Activated naive CD8-positive, alpha-beta T cell treated with anti-CD3 and anti-CD28 coated beads for 36 hours (primary cell): ENCODE results near the gene TAGLN3. TPM values are rescaled to one million over a fixed set of nuclear protein-coding genes. Genes with fewer than 3 reads are reported as not detected.
A peak's percentile ranks its signal among the peaks of the same experiment; 100 is the strongest.
"Not testable (repeated sequence)": the region's sequence is repeated elsewhere in the genome, so short reads cannot be mapped to it uniquely, and the experiment has no call there.

ENCODE experiments used
- DNase-seq: peaks from one replicate; pipeline ENCODE4 v3.0.0; 2021
- H3K27ac Mint-ChIP-seq: one replicate; pipeline ENCODE4 v1.8.0; 2022; ENCODE audit warnings: mild to moderate bottlenecking, moderate library complexity, mixed read lengths
- H3K27me3 Mint-ChIP-seq: one replicate; pipeline ENCODE4 v1.8.0; 2022; ENCODE audit warnings: mild to moderate bottlenecking, mixed read lengths
- H3K36me3 Mint-ChIP-seq: one replicate; pipeline ENCODE4 v1.8.0; 2021; ENCODE audit warnings: mild to moderate bottlenecking, mixed read lengths
- H3K4me1 Mint-ChIP-seq: one replicate; pipeline ENCODE4 v1.8.0; 2021; ENCODE audit warnings: mixed read lengths
- H3K4me3 Mint-ChIP-seq: one replicate; pipeline ENCODE4 v1.8.0; 2022; ENCODE audit warnings: mild to moderate bottlenecking, moderate library complexity, mixed read lengths
- H3K9me3 Mint-ChIP-seq: one replicate; pipeline ENCODE4 v1.8.0; 2022; ENCODE audit warnings: mixed read lengths
- total RNA-seq, 2 experiments: library from RNA; stranded (reverse); gene quantifications; one replicate each; pipeline ENCODE4 v1.2.3, GENCODE V29; 2021

TAGLN3 gene
- total RNA-seq, 2 experiments from 2014 or later = 0.31 to 0.48 TPM

- peaks cover 16% of the 10 kb centered on the region for H3K4me1 Mint-ChIP-seq
- DNase-seq = peak; percentile 58
- H3K9me3 Mint-ChIP-seq = no peaks in the 10 kb centered on the region
- no peaks in the 10 kb centered on the region for H3K27me3 Mint-ChIP-seq
- H3K4me3 Mint-ChIP-seq = no peak overlapping the region
- peak overlapping the region; percentile 0 for H3K27ac Mint-ChIP-seq
- H3K36me3 Mint-ChIP-seq = no peaks in the 10 kb centered on the region
These were observed 14.5 kb downstream of the TAGLN3 start for GRCh38 chr3:112013058-112013783.

GRCh38 chr3:112013784-112014143 is 15.0 kb downstream of the TAGLN3 start:
- Mint-ChIP-seq H3K36me3 (no peaks in the 10 kb centered on the region), H3K27ac (no peak overlapping the region), H3K27me3 (no peaks in the 10 kb centered on the region), H3K4me1 (peaks cover 16% of the 10 kb centered on the region), H3K4me3 (no peak overlapping the region), H3K9me3 (no peaks in the 10 kb centered on the region)
- DNase-seq = no peak

DNA sequence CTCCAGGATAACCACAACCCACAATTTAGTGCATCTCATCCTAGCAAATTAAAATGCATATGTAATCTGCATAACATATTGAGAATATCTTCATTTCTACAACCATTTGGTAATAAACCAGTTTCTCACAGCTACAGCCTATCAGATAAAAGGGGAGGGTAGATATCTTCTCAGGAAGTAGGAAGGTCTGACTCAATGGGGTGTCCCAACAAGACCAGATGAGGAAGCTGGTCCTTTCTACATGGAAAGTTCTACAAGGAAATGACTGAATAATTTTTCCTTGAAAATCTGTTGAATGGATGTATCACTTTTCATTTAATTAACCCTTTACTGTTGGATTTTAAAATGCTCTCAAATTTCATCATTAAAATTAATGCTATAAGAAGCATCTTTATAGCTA is 18.4 kb downstream of the TAGLN3 start:
- no peak for DNase-seq
- H3K9me3 Mint-ChIP-seq = peaks cover 1% of the 10 kb centered on the region
- H3K4me3 Mint-ChIP-seq = no peak overlapping the region
- H3K27ac Mint-ChIP-seq = no peak overlapping the region
- H3K27me3 Mint-ChIP-seq = no peaks in the 10 kb centered on the region
- H3K4me1 Mint-ChIP-seq = peaks cover 16% of the 10 kb centered on the region
- H3K36me3 Mint-ChIP-seq = no peaks in the 10 kb centered on the region

- Mint-ChIP-seq H3K27me3 (no peaks in the 10 kb centered on the region), H3K27ac (no peak overlapping the region)
These were observed 20.0 kb downstream of the TAGLN3 start for GRCh38 chr3:112018712-112019111.

GRCh38 chr3:112019716-112020115 is 21.0 kb downstream of the TAGLN3 start:
- H3K27ac Mint-ChIP-seq = no peak overlapping the region
- DNase-seq = no peak
- H3K9me3 Mint-ChIP-seq = peaks cover 1% of the 10 kb centered on the region
- no peak overlapping the region for H3K4me3 Mint-ChIP-seq
- H3K36me3 Mint-ChIP-seq = no peaks in the 10 kb centered on the region
- no peaks in the 10 kb centered on the region for H3K27me3 Mint-ChIP-seq
- peaks cover 3% of the 10 kb centered on the region for H3K4me1 Mint-ChIP-seq

More at GRCh38 chr3:112018712-112019111, 20.0 kb downstream of the TAGLN3 start:
- DNase-seq = no peak
- Mint-ChIP-seq H3K4me1 (peaks cover 8% of the 10 kb centered on the region), H3K9me3 (peaks cover 1% of the 10 kb centered on the region), H3K36me3 (no peaks in the 10 kb centered on the region), H3K4me3 (no peak overlapping the region)

DNA sequence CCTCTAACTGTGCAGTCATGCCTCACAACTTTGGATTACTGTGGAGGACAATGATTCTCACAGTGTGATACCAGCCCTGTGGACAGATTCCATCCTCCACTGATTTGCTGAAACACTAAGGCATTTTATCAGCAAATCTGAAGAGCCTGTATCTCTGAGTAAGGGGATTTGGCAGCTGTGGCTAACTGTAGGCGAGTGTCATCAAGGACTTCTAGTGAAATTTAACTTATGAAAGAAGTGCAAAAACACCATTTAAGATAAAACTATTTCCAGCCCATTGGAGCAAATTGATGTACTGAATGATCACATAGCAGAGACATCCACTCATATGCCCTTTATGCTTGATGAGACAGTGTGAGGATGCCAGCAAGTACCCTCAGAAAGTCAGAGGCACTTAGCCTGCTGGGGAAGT is 22.0 kb downstream of the TAGLN3 start:
- Mint-ChIP-seq H3K27me3 (no peaks in the 10 kb centered on the region), H3K36me3 (no peaks in the 10 kb centered on the region), H3K9me3 (peaks cover 1% of the 10 kb centered on the region), H3K4me1 (peaks cover 3% of the 10 kb centered on the region), H3K27ac (no peak overlapping the region), H3K4me3 (no peak overlapping the region)
- DNase-seq = no peak

DNA sequence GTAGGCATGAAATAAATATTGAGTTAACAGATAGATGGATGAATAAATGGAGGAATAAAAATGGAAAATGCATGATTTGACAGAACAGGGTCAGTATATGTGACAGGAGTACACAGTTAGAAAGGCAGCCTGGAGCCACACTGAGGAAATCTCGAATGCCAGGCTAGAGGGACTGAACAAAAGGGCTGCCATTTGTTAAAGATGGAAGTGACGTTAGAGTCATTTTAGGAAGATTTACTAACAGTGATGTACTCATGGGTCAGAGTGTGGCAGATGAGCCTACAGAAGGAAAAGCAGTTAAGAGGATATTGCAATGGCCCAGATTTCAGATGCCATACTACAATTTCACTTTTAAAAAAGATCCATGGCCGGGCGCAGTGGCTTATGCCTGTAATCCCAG is 28.4 kb downstream of the TAGLN3 start:
- H3K4me1 Mint-ChIP-seq = no peaks in the 10 kb centered on the region
- no peak overlapping the region for H3K4me3 Mint-ChIP-seq
- H3K9me3 Mint-ChIP-seq = no peaks in the 10 kb centered on the region
- DNase-seq = no peak
- H3K36me3 Mint-ChIP-seq = no peaks in the 10 kb centered on the region
- no peaks in the 10 kb centered on the region for H3K27me3 Mint-ChIP-seq
- no peak overlapping the region for H3K27ac Mint-ChIP-seq

DNA sequence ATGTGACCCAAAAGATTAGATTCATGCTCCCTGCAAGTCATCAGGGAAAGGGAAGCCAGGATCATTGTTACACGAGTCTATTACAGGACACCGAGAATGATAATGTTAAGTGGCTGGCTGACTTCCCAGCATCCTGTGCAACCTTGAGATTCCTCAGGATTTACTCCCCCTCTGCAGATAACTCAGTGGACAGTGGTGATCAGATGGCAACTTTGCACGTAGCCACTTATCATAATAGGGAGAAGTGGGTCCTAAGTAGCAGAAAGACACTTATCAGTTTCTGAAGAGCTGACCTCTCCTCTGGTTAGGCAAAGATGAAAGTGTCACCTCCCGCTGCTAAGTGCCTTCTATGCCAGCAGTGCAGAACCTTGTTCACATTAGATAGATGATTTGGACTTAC is 29.1 kb downstream of the TAGLN3 start:
- no peaks in the 10 kb centered on the region for H3K9me3 Mint-ChIP-seq
- H3K27me3 Mint-ChIP-seq = no peaks in the 10 kb centered on the region

GRCh38 chr3:112030901-112031300 is 32.2 kb downstream of the TAGLN3 start:
- Mint-ChIP-seq H3K36me3 (no peaks in the 10 kb centered on the region), H3K4me3 (no peak overlapping the region), H3K27ac (no peak overlapping the region), H3K9me3 (no peaks in the 10 kb centered on the region), H3K4me1 (no peaks in the 10 kb centered on the region), H3K27me3 (no peaks in the 10 kb centered on the region)
- DNase-seq = no peak

More for the DNA sequence above, 29.1 kb downstream of the TAGLN3 start:
- no peak for DNase-seq
- Mint-ChIP-seq H3K4me3 (no peak overlapping the region), H3K4me1 (no peaks in the 10 kb centered on the region), H3K36me3 (no peaks in the 10 kb centered on the region), H3K27ac (no peak overlapping the region)

GRCh38 chr3:112032098-112032731 is 33.5 kb downstream of the TAGLN3 start:
- Mint-ChIP-seq H3K9me3 (no peaks in the 10 kb centered on the region), H3K4me3 (no peak overlapping the region), H3K27me3 (no peaks in the 10 kb centered on the region), H3K27ac (no peak overlapping the region), H3K36me3 (no peaks in the 10 kb centered on the region), H3K4me1 (no peaks in the 10 kb centered on the region)
- no peak for DNase-seq

DNA sequence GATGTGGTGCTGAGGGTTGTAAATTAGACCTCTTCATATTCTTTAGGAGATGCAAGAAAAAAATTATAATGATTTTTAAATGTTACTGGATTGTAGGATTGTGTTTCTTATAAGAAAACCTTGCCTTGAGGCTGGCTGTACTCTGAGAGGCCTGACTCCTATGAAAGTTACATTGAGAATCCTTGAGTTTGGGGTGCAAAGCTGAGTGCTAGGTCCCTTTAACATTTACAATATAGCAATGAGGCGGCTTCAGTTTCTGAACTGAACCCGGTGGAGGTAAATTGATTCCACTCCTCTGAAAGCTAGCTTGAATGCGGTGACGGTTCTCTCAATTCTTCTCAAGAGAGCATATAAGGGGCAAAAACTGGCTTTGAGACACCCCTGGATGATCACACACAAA is 35.7 kb downstream of the TAGLN3 start, which contains the start of gene TMPRSS7:
TMPRSS7 (plus strand) TSS at position 301 of the 400 bp plus-strand sequence. CDS start 110 bp downstream, outside the sequence.
- H3K9me3 Mint-ChIP-seq = peaks cover 3% of the 10 kb centered on the region
- no peaks in the 10 kb centered on the region for H3K27me3 Mint-ChIP-seq
- H3K27ac Mint-ChIP-seq = no peak within 1 kb of the TSS

DNA sequence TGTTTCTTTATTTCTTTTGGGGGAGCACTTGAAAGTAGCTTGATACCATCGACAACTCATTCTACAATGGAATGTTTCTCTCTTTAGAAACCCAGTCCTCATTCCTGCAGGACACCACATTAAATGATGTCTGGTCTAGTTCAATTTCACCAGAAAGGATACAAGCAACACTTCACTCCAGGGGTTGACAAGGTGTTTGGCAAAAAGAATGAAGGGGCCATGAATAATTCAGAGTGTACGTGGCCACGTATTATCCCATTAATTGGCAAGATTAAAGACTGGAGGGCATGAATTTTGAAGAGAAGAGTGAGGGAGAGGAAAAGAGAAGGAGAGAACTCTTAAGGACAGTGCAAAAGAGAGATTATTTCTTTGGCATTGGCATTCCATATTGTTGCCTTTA is 36.5 kb downstream of the TAGLN3 start:
- Mint-ChIP-seq H3K9me3 (peaks cover 3% of the 10 kb centered on the region), H3K4me3 (no peak overlapping the region), H3K27ac (no peak overlapping the region), H3K36me3 (no peaks in the 10 kb centered on the region), H3K4me1 (no peaks in the 10 kb centered on the region), H3K27me3 (no peaks in the 10 kb centered on the region)
- no peak for DNase-seq

More for the DNA sequence above, 35.7 kb downstream of the TAGLN3 start, which contains the start of gene TMPRSS7:
- no peak for DNase-seq
- H3K4me1 Mint-ChIP-seq = no peaks in the 10 kb centered on the region
- H3K36me3 Mint-ChIP-seq = no peaks in the 10 kb centered on the region
- H3K4me3 Mint-ChIP-seq = no peak within 1 kb of the TSS

GRCh38 chr3:112037194-112037593 is 38.5 kb downstream of the TAGLN3 start:
- not testable (repeated sequence) for DNase-seq, H3K4me1 Mint-ChIP-seq, H3K9me3 Mint-ChIP-seq, H3K27me3 Mint-ChIP-seq, H3K4me3 Mint-ChIP-seq, H3K36me3 Mint-ChIP-seq, H3K27ac Mint-ChIP-seq

DNA sequence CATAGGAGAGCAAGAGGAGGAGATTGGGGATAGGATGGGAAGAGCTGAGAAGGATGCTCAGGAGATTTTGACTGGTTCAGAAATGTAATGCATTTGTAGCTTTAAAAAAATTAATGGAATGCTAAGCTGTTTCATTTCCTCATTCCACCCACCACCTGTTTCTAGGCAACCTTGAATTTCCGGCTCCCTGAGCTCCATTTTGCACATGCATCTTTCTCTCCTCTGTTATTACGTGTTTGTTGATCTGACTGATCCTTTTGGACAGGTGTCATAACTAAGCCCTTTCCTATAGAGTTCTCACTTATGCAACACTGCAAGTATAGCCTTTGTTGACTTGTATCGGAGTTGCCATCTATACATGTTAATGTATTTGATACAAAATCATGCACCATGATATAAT is 40.1 kb downstream of the TAGLN3 start:
- no peaks in the 10 kb centered on the region for H3K27me3 Mint-ChIP-seq
- H3K27ac Mint-ChIP-seq = no peak overlapping the region

GRCh38 chr3:112041321-112041720 is 42.6 kb downstream of the TAGLN3 start:
- no peak overlapping the region for H3K4me3 Mint-ChIP-seq
- no peaks in the 10 kb centered on the region for H3K27me3 Mint-ChIP-seq
- peaks cover 3% of the 10 kb centered on the region for H3K9me3 Mint-ChIP-seq
- no peak overlapping the region for H3K27ac Mint-ChIP-seq
- no peak for DNase-seq
- H3K4me1 Mint-ChIP-seq = no peaks in the 10 kb centered on the region
- no peaks in the 10 kb centered on the region for H3K36me3 Mint-ChIP-seq

More for the DNA sequence above, 40.1 kb downstream of the TAGLN3 start:
- H3K36me3 Mint-ChIP-seq = no peaks in the 10 kb centered on the region
- H3K4me1 Mint-ChIP-seq = no peaks in the 10 kb centered on the region
- no peak overlapping the region for H3K4me3 Mint-ChIP-seq
- H3K9me3 Mint-ChIP-seq = peaks cover 3% of the 10 kb centered on the region
- DNase-seq = no peak

DNA sequence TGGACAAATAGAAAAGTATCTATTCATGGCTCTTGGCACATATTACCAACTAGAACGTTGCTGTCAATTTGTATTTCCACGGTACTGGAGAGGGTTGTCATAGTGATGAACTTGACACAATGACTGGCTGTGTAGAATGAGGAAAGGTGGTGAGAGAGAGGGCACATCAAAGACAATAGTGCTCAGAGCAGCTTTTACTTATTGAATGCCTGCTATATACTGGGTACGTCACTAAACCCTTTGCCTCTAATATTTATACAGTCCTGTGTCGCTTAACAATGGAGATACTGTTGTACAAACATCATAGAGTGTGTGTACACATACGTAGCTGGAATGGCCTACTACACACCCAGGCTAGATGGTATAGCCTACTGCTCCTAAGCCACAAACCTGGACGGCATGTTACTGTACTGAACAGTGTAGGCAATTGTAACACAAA is 44.1 kb downstream of the TAGLN3 start:
- DNase-seq = no peak
- no peaks in the 10 kb centered on the region for H3K9me3 Mint-ChIP-seq
- H3K36me3 Mint-ChIP-seq = no peaks in the 10 kb centered on the region
- peaks cover 4% of the 10 kb centered on the region for H3K4me1 Mint-ChIP-seq
- H3K4me3 Mint-ChIP-seq = no peak overlapping the region
- H3K27ac Mint-ChIP-seq = no peak overlapping the region
- H3K27me3 Mint-ChIP-seq = no peaks in the 10 kb centered on the region
